Gastroesophageal sphincter (tissue), 2 donors: ENCODE measurements around the gene PDIA5.

Experiments used
- EP300 ChIP-seq: sonication (generic); formaldehyde crosslinking; IDR thresholded peaks from one replicate; pipeline ENCODE4 v1.6.1; 2017; ENCODE audit warnings: antibody characterized with exemption, mild to moderate bottlenecking
- POLR2A ChIP-seq, 2 donors: fragments of 450-650 bp; IDR thresholded peaks; one replicate each; pipeline ENCODE4 v1.6.1; 2017; ENCODE audit warnings: antibody characterized with exemption in 2 of 2, mild to moderate bottlenecking in 2 of 2, moderate library complexity in 1 of 2

- TF ChIP-seq POLR2A (IDR thresholded peaks at IDR 0.05), result no peak
- no peak for TF ChIP-seq EP300
Measured at GRCh38 chr3:123130079-123130750, 63.4 kb downstream of the PDIA5 start.
